Measurements from ENCODE around the gene NTM.

DNA sequence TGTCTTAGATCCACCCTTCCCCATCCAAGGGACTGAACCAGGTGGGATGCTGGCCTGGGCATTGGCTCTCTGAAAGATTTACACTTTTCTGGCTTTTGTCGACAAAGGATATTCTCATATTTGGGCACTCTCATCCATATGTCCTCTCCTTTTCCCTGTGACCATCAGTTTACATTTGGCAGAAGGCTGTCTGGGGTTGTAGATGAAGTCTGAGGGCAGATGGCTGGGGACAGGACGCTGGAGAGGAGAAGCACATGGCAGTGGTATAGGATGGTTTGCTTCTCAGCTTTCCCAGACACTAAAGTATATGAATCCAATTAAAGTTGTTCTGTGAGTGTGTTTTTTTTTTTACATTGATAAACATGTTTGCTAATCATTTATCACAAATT, 757.5 kb downstream of the NTM start:
- no peak for TF ChIP-seq TEAD1 (CRISPR knock-in tag; IDR thresholded peaks at IDR 0.05)
- no peak for TF ChIP-seq CREB1 (CRISPR knock-in tag; IDR thresholded peaks at IDR 0.05)
- TF ChIP-seq, protein P1, sequence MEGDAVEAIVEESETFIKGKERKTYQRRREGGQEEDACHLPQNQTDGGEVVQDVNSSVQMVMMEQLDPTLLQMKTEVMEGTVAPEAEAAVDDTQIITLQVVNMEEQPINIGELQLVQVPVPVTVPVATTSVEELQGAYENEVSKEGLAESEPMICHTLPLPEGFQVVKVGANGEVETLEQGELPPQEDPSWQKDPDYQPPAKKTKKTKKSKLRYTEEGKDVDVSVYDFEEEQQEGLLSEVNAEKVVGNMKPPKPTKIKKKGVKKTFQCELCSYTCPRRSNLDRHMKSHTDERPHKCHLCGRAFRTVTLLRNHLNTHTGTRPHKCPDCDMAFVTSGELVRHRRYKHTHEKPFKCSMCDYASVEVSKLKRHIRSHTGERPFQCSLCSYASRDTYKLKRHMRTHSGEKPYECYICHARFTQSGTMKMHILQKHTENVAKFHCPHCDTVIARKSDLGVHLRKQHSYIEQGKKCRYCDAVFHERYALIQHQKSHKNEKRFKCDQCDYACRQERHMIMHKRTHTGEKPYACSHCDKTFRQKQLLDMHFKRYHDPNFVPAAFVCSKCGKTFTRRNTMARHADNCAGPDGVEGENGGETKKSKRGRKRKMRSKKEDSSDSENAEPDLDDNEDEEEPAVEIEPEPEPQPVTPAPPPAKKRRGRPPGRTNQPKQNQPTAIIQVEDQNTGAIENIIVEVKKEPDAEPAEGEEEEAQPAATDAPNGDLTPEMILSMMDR (IDR thresholded peaks at IDR 0.05) = no peak
- TF ChIP-seq ETV6 (CRISPR knock-in tag; IDR thresholded peaks at IDR 0.05) = no peak
- TF ChIP-seq FOXK1 (CRISPR knock-in tag; IDR thresholded peaks at IDR 0.05) = no peak
- TF ChIP-seq, protein P2, sequence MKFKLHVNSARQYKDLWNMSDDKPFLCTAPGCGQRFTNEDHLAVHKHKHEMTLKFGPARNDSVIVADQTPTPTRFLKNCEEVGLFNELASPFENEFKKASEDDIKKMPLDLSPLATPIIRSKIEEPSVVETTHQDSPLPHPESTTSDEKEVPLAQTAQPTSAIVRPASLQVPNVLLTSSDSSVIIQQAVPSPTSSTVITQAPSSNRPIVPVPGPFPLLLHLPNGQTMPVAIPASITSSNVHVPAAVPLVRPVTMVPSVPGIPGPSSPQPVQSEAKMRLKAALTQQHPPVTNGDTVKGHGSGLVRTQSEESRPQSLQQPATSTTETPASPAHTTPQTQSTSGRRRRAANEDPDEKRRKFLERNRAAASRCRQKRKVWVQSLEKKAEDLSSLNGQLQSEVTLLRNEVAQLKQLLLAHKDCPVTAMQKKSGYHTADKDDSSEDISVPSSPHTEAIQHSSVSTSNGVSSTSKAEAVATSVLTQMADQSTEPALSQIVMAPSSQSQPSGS (CRISPR knock-in tag; IDR thresholded peaks at IDR 0.05; ENCODE audit: borderline replicate concordance, low read depth) = no peak
- TF ChIP-seq GRHL2 (CRISPR knock-in tag; IDR thresholded peaks at IDR 0.05; ENCODE audit: insufficient replicate concordance, severe bottlenecking) = no peak
- TF ChIP-seq FOXJ3 (CRISPR knock-in tag; IDR thresholded peaks at IDR 0.05; ENCODE audit: borderline replicate concordance) = no peak
- no peak for TF ChIP-seq NR3C1 (CRISPR knock-in tag; conservative IDR thresholded peaks at IDR 0.05; ENCODE audit: low read depth)
- no peak for TF ChIP-seq NFYB (CRISPR knock-in tag; conservative IDR thresholded peaks at IDR 0.05; ENCODE audit: low read depth)
- TF ChIP-seq, protein P3, sequence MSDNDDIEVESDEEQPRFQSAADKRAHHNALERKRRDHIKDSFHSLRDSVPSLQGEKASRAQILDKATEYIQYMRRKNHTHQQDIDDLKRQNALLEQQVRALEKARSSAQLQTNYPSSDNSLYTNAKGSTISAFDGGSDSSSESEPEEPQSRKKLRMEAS (CRISPR knock-in tag; IDR thresholded peaks at IDR 0.05) = no peak
- TF ChIP-seq, protein P4, sequence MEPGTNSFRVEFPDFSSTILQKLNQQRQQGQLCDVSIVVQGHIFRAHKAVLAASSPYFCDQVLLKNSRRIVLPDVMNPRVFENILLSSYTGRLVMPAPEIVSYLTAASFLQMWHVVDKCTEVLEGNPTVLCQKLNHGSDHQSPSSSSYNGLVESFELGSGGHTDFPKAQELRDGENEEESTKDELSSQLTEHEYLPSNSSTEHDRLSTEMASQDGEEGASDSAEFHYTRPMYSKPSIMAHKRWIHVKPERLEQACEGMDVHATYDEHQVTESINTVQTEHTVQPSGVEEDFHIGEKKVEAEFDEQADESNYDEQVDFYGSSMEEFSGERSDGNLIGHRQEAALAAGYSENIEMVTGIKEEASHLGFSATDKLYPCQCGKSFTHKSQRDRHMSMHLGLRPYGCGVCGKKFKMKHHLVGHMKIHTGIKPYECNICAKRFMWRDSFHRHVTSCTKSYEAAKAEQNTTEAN (CRISPR knock-in tag; IDR thresholded peaks at IDR 0.05) = no peak
